Karpas-422 (cell line): ENCODE data around the gene TTC5. TPM values are rescaled to one million over a fixed set of nuclear protein-coding genes. Genes with fewer than 3 reads are reported as not detected.
A peak's percentile ranks its signal among the peaks of the same experiment; 100 is the strongest.

Experiments used
- DNase-seq: peaks from one replicate; pipeline ENCODE4 v3.0.0-alpha.2; 2015
- H2AFZ ChIP-seq: fragments of 200-600 bp; sonication (generic); 2 replicates; pipeline ENCODE4 v1.6.1; 2014; ENCODE audit warnings: antibody characterized with exemption, low read length, mixed read lengths
- H3K27ac ChIP-seq: fragments of 200-600 bp; sonication (generic); 2 replicates; pipeline ENCODE4 v1.5.1; 2014; ENCODE audit warnings: mild to moderate bottlenecking, low read length, moderate library complexity
- H3K27me3 ChIP-seq: fragments of 200-600 bp; sonication (generic); 2 replicates; pipeline ENCODE4 v1.6.1; 2014; ENCODE audit warnings: low read length, mixed read lengths
- H3K36me3 ChIP-seq: fragments of 200-600 bp; sonication (generic); 2 replicates; pipeline ENCODE4 v1.6.1; 2014; ENCODE audit warnings: low read length, mixed read lengths; ENCODE audit not compliant: insufficient read depth
- H3K4me1 ChIP-seq: fragments of 200-600 bp; sonication (generic); 2 replicates; pipeline ENCODE4 v1.6.1; 2014; ENCODE audit warnings: mild to moderate bottlenecking, low read length, mixed read lengths
- H3K4me2 ChIP-seq: fragments of 200-600 bp; sonication (generic); 2 replicates; pipeline ENCODE4 v1.6.1; 2014; ENCODE audit warnings: low read length, low read depth, mild to moderate bottlenecking; ENCODE audit not compliant: poor library complexity, severe bottlenecking
- H3K4me3 ChIP-seq: fragments of 200-600 bp; sonication (generic); 2 replicates; pipeline ENCODE4 v1.5.1; 2014; ENCODE audit warnings: mild to moderate bottlenecking, antibody characterized with exemption, low read length, mixed read lengths
- H3K79me2 ChIP-seq: fragments of 200-600 bp; sonication (generic); 2 replicates; pipeline ENCODE4 v1.6.1; 2014; ENCODE audit warnings: mild to moderate bottlenecking, low read length, mixed read lengths
- H3K9ac ChIP-seq: fragments of 200-600 bp; sonication (generic); 2 replicates; pipeline ENCODE4 v1.6.0; 2014; ENCODE audit warnings: low read length
- H3K9me2 ChIP-seq: fragments of 200-600 bp; sonication (generic), shearing (Covaris generic); replicated peaks from 2 replicates; pipeline ENCODE4 v1.6.0; 2014; ENCODE audit warnings: mild to moderate bottlenecking, low read length, moderate library complexity; ENCODE audit not compliant: insufficient read depth
- H3K9me3 ChIP-seq: fragments of 300-700, 200-600 bp; sonication (generic); 2 replicates; pipeline ENCODE4 v1.6.1; 2014; ENCODE audit warnings: low read length, mixed read lengths
- H4K20me1 ChIP-seq: fragments of 200-600 bp; sonication (generic); 2 replicates; pipeline ENCODE4 v1.6.1; 2014; ENCODE audit warnings: mild to moderate bottlenecking, antibody characterized with exemption, low read length, low read depth; ENCODE audit not compliant: insufficient read depth
- total RNA-seq: library from RNA; depleted of rRNA; stranded (reverse); fragments of >200 nt; shearing (Covaris generic); gene quantifications from 2 replicates; pipeline ENCODE4 v1.2.3, GENCODE V29; 2014; ENCODE audit warnings: low replicate concordance; rRNA removed

TTC5 gene, protein sequence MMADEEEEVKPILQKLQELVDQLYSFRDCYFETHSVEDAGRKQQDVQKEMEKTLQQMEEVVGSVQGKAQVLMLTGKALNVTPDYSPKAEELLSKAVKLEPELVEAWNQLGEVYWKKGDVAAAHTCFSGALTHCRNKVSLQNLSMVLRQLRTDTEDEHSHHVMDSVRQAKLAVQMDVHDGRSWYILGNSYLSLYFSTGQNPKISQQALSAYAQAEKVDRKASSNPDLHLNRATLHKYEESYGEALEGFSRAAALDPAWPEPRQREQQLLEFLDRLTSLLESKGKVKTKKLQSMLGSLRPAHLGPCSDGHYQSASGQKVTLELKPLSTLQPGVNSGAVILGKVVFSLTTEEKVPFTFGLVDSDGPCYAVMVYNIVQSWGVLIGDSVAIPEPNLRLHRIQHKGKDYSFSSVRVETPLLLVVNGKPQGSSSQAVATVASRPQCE
- 24.6 and 28.0 TPM in 2 replicates for total RNA-seq

DNA sequence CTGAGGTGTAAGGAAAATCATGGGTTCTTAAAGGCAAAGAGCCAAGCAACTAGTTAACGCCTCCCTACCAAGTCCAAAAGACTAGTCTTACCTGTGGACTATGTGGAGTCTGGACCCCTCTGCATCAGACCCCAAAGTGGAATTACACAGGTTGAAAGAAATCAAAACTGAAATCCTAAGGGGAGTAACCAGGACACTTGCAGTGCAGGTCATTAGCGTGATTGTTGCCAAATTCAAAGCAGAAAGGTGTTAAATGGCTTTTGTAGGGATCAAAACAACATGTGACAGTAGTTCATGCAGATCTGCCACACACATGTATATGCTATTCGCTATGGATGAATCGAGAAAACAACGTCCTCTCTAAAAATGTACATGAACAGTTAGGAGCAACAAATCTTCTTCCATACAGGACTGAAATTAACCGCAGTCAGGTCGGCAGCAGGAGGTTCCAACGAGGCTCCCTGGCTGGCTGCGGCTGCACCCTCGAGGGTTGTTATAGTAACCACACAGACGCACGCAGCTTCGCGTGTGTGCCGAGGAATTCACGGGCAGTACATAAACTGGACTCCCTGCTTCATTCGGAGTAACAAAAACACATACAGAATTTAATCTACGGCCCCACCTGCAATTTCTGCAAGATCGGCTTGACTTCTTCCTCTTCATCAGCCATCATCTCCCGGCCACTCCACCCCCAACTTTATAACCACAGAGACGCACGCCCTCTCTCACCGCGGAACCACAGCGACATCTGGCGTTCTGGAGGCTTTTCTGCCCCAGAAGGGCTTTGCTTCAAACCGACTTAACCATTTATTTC lies at the start of gene TTC5:
Gene TTC5, minus strand, starts transcription at position 687 of the 814 bp plus-strand sequence. Its CDS starts 14 bp downstream, at position 673.
- H3K27ac ChIP-seq: peak within 1 kb of the TSS; percentile 52
- H3K79me2 ChIP-seq: peaks cover 41% of the 10 kb centered on the region
- H3K9me2 ChIP-seq: no peaks in the 10 kb centered on the region
- no peaks in the 10 kb centered on the region for H3K27me3 ChIP-seq
- no peaks in the 10 kb centered on the region for H3K9me3 ChIP-seq
- H3K4me2 ChIP-seq: peak within 1 kb of the TSS; percentile 95
- H3K4me3 ChIP-seq: peak within 1 kb of the TSS; percentile 93
- H4K20me1 ChIP-seq: no peaks in the 10 kb centered on the region
- H3K4me1 ChIP-seq: peaks cover 21% of the 10 kb centered on the region
- H3K9ac ChIP-seq: peak within 1 kb of the TSS; percentile 82
- H3K36me3 ChIP-seq: peaks cover 16% of the 10 kb centered on the region
- H2AFZ ChIP-seq: peak within 1 kb of the TSS; percentile 98
- peak; percentile 98 for DNase-seq

DNA sequence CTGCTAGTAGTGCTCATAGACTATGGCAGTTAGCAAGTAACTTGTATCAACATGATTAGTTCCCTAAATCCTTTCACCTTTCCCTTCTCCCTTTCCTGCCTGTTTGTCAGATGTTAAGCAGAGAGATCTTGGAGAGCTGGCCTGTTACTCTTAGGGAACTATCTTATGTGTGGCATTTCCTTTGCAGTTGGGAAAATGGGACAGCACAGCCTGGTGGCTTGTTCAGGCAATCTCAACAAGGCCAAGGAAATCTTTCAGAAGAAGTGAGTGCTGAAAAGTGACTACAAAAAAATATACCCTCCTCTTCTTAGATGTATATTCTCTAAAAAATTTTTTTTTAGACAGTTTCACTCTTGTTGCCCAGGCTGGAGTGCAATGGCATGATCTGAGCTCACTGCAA lies 45.1 kb upstream of the TTC5 start:
- Histone ChIP-seq H3K4me1 (no peaks in the 10 kb centered on the region), H3K27ac (no peak overlapping the region), H3K4me2 (no peak overlapping the region), H3K4me3 (no peak overlapping the region), H3K9ac (no peak overlapping the region), H3K27me3 (no peaks in the 10 kb centered on the region), H4K20me1 (no peaks in the 10 kb centered on the region), H3K79me2 (peaks cover 13% of the 10 kb centered on the region), H2AFZ (no peak overlapping the region), H3K9me2 (no peaks in the 10 kb centered on the region), H3K9me3 (no peaks in the 10 kb centered on the region), H3K36me3 (peaks cover 64% of the 10 kb centered on the region)
- no peak for DNase-seq

DNA sequence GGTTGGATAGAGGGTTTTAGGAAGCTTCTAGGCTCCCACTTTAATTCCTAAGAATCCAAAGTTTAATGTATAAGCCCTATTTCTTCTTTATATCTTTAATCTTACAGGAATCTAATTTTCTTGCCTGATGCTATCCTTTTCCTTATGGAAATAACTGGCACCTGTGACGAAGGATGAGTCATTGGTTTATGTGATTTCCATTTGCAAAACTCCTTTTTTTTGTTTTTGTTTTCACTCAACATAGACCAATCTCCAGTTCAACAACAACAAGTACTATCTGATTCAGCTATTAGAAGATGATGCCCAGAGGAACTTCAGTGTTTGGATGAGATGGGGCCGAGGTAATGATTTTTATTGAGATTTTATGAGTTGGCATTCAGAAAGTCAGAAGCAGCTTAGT lies 44.5 kb upstream of the TTC5 start:
- Histone ChIP-seq H3K4me2 (no peak overlapping the region), H3K27me3 (no peaks in the 10 kb centered on the region), H3K36me3 (peaks cover 66% of the 10 kb centered on the region), H3K9me2 (no peaks in the 10 kb centered on the region), H3K4me3 (no peak overlapping the region), H2AFZ (no peak overlapping the region), H3K27ac (no peak overlapping the region), H3K79me2 (peaks cover 19% of the 10 kb centered on the region), H3K9me3 (no peaks in the 10 kb centered on the region), H3K4me1 (no peaks in the 10 kb centered on the region), H4K20me1 (no peaks in the 10 kb centered on the region), H3K9ac (no peak overlapping the region)
- DNase-seq: no peak

DNA sequence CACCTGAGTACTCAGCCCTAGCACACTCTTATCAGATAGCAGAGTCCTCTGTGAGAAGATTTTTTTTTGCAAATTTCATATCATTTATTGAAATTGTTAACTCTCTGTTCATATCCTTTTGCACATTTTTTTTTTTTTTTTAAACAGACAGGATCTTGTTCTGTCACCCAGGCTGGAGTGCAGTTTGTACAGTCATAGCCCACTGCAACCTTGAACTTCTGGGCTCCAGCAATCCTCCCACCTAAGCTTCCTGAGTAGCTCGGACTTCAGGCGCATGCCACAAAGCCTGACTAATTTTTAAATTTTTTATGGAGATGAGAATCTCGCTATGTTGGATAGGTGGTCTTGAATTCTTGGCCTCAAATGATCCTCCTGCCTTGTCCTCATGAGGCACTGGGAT lies 42.0 kb upstream of the TTC5 start:
- Histone ChIP-seq H2AFZ (no peak overlapping the region), H3K4me3 (no peak overlapping the region), H3K27ac (no peak overlapping the region), H3K4me2 (no peak overlapping the region), H3K27me3 (no peaks in the 10 kb centered on the region), H3K4me1 (peaks cover 11% of the 10 kb centered on the region), H3K9ac (no peak overlapping the region), H3K36me3 (peaks cover 56% of the 10 kb centered on the region), H3K9me2 (no peaks in the 10 kb centered on the region), H3K9me3 (no peaks in the 10 kb centered on the region), H3K79me2 (peaks cover 38% of the 10 kb centered on the region), H4K20me1 (no peaks in the 10 kb centered on the region)
- no peak for DNase-seq

DNA sequence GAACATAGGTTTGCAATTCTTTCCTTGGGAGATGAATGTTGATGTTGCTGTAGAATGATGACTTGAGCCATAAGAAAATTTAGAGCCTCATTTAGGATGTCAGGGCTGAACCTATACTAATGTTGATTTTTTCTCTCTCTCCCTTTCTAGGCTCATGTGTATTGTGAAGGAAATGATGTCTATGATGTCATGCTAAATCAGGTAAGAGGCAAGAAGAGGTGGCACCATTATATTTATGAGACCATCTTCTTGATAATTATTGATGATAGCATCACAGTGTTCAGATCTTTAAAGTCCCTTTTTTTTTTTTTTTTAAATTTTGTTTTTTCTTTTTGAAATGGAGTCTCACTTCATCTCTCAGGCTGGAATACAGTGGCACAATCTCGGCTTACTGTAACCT lies 41.0 kb upstream of the TTC5 start:
- Histone ChIP-seq H3K9ac (no peak overlapping the region), H3K9me3 (no peaks in the 10 kb centered on the region), H3K79me2 (peaks cover 38% of the 10 kb centered on the region), H3K4me3 (no peak overlapping the region), H3K4me2 (no peak overlapping the region), H3K4me1 (peaks cover 18% of the 10 kb centered on the region), H3K27me3 (no peaks in the 10 kb centered on the region), H3K36me3 (peaks cover 46% of the 10 kb centered on the region), H3K27ac (no peak overlapping the region), H3K9me2 (no peaks in the 10 kb centered on the region), H2AFZ (no peak overlapping the region), H4K20me1 (no peaks in the 10 kb centered on the region)
- DNase-seq: no peak

DNA sequence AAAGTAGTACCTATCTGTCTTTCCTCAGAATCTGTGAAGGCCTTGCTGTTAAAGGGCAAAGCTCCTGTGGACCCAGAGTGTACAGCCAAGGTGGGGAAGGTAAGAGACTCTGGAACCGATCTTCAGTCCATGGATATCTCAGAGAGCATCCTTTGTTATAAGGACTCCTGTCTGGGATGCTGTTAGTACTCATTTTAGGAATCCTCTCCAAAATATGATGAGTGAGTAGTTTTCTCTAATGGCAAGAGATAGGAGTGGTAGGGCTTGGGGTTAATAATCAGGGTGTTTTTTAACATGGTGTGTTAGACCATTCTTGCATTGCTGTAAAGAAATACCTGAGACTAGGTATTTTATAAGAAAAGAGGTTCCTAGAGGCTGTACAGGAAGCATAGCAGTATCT lies 39.6 kb upstream of the TTC5 start:
- Histone ChIP-seq H3K27ac (no peak overlapping the region), H2AFZ (no peak overlapping the region), H3K9me2 (no peaks in the 10 kb centered on the region), H3K4me2 (peak overlapping the region; percentile 82), H3K79me2 (peaks cover 35% of the 10 kb centered on the region), H3K4me3 (no peak overlapping the region), H3K36me3 (peaks cover 35% of the 10 kb centered on the region), H3K9ac (no peak overlapping the region), H4K20me1 (no peaks in the 10 kb centered on the region), H3K27me3 (no peaks in the 10 kb centered on the region), H3K9me3 (no peaks in the 10 kb centered on the region), H3K4me1 (peaks cover 23% of the 10 kb centered on the region)
- DNase-seq: no peak

DNA sequence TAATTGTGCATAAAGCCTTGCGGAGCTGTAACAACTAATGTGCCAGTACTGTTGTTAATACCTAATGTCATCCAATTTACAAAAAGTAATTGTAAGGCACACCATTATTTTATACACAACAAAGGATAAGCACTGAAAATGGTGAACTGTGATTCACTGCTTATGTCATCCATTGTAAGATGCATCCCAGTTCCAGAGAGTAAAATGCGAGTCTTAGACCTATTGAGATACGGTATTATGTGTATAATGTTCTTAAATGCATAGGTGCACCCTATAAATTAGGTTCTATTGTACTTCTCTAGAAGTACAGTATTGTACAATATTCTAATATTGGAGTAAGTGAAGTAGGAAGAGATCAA lies 38.1 kb upstream of the TTC5 start:
- peak overlapping the region; percentile 56 for H3K27ac ChIP-seq
- H2AFZ ChIP-seq: peak overlapping the region; percentile 59
- H4K20me1 ChIP-seq: no peaks in the 10 kb centered on the region
- peaks cover 34% of the 10 kb centered on the region for H3K79me2 ChIP-seq
- H3K9ac ChIP-seq: peak overlapping the region; percentile 82
- H3K9me2 ChIP-seq: no peaks in the 10 kb centered on the region
- DNase-seq: peak; percentile 60
- H3K36me3 ChIP-seq: peaks cover 27% of the 10 kb centered on the region
- H3K27me3 ChIP-seq: no peaks in the 10 kb centered on the region
- peaks cover 23% of the 10 kb centered on the region for H3K4me1 ChIP-seq
- no peaks in the 10 kb centered on the region for H3K9me3 ChIP-seq
- peak overlapping the region; percentile 82 for H3K4me2 ChIP-seq
- H3K4me3 ChIP-seq: peak overlapping the region; percentile 84
